ENCODE data around the gene PAX7.

PAX7 gene

GRCh38 chr1:18794051-18794450 lies 163.4 kb downstream of the PAX7 start:
- DNase-seq (ENCODE audit: low spot score) (no peak), FAIRE-seq (no peak)

- FAIRE-seq: no peak
- DNase-seq (ENCODE audit: low spot score): peak; percentile 23
Observed at GRCh38 chr1:18794561-18794960, 163.9 kb downstream of the PAX7 start.

GRCh38 chr1:18795002-18795689 lies 164.5 kb downstream of the PAX7 start:
- FAIRE-seq (no peak), DNase-seq (ENCODE audit: low spot score) (no peak)

- no peak for DNase-seq (ENCODE audit: low spot score)
- no peak for FAIRE-seq
Observed at GRCh38 chr1:18796950-18797349, 166.3 kb downstream of the PAX7 start.
